Measurements from ENCODE around the gene SRGAP1. TPM values are rescaled to one million over a fixed set of nuclear protein-coding genes. Genes with fewer than 3 reads are reported as not detected.

SRGAP1 gene
- total RNA-seq, 1 experiment from 2014 or later = 26.8 TPM

DNA sequence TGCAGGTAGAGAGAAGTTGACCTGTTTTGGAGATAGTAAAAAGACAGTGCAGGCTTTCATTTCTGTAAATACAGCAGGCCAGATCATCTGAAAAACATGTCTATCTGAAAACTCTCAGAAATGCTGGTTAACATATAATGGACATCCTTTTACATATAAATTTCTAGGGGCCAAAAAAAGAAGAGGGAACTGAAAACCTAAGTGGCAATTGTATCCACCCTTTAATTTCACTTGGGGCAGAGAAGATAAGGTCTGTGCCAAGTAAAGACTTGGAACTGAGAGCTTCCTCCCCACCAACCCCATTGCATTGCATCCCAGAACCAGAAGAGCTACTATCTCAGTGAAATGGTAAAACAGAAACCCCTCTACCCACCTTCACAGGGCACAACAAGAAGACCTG, 141.0 kb downstream of the SRGAP1 start:
- Histone ChIP-seq H3K4me3 (ENCODE audit: low read depth in 2 of 2, low read length in 2 of 2) (no peak overlapping the region), H3K36me3 (ENCODE audit: control insufficient read depth, insufficient read depth, low read length) (no peaks in the 10 kb centered on the region), H3K27ac (ENCODE audit: low read length) (no peak overlapping the region), H3K9me3 (ENCODE audit: control insufficient read depth, insufficient read depth, low read depth, low read length) (no peaks in the 10 kb centered on the region), H3K4me1 (ENCODE audit: control insufficient read depth, insufficient read depth, low read length) (peaks cover 17% of the 10 kb centered on the region), H3K27me3 (ENCODE audit: control insufficient read depth, insufficient read depth, low read length) (no peaks in the 10 kb centered on the region)
- in situ Hi-C loops (cut with HindIII; ENCODE audit: low pct_unique_long_range_greater_than_20kb, low sequenced_read_pairs) (no loop called here), intact Hi-C loops (cut with micrococcal nuclease; ENCODE audit: unreplicated experiment) (no loop called here)
- BruUV-seq (replicated peaks) = no TSS peak
- POLR2A ChIA-PET = no interaction called here
- ATAC-seq (no peak), DNase-seq (ENCODE audit: low read depth, low spot score) (no peak)
- CTCF ChIA-PET = no interaction called here
- TF ChIP-seq TCF7L2 (IDR thresholded peaks at IDR 0.05; ENCODE audit: low read depth, low read length) (no peak), POLR2AphosphoS5 (IDR thresholded peaks at IDR 0.05; ENCODE audit: low read depth, low read length) (no peak), SIN3A (IDR thresholded peaks at IDR 0.05; ENCODE audit: borderline replicate concordance, insufficient read depth, low read depth, low read length) (no peak)
- TF ChIP-seq, protein P1, sequence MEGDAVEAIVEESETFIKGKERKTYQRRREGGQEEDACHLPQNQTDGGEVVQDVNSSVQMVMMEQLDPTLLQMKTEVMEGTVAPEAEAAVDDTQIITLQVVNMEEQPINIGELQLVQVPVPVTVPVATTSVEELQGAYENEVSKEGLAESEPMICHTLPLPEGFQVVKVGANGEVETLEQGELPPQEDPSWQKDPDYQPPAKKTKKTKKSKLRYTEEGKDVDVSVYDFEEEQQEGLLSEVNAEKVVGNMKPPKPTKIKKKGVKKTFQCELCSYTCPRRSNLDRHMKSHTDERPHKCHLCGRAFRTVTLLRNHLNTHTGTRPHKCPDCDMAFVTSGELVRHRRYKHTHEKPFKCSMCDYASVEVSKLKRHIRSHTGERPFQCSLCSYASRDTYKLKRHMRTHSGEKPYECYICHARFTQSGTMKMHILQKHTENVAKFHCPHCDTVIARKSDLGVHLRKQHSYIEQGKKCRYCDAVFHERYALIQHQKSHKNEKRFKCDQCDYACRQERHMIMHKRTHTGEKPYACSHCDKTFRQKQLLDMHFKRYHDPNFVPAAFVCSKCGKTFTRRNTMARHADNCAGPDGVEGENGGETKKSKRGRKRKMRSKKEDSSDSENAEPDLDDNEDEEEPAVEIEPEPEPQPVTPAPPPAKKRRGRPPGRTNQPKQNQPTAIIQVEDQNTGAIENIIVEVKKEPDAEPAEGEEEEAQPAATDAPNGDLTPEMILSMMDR (IDR thresholded peaks at IDR 0.05) = no peak
- TF ChIP-seq, protein P2, sequence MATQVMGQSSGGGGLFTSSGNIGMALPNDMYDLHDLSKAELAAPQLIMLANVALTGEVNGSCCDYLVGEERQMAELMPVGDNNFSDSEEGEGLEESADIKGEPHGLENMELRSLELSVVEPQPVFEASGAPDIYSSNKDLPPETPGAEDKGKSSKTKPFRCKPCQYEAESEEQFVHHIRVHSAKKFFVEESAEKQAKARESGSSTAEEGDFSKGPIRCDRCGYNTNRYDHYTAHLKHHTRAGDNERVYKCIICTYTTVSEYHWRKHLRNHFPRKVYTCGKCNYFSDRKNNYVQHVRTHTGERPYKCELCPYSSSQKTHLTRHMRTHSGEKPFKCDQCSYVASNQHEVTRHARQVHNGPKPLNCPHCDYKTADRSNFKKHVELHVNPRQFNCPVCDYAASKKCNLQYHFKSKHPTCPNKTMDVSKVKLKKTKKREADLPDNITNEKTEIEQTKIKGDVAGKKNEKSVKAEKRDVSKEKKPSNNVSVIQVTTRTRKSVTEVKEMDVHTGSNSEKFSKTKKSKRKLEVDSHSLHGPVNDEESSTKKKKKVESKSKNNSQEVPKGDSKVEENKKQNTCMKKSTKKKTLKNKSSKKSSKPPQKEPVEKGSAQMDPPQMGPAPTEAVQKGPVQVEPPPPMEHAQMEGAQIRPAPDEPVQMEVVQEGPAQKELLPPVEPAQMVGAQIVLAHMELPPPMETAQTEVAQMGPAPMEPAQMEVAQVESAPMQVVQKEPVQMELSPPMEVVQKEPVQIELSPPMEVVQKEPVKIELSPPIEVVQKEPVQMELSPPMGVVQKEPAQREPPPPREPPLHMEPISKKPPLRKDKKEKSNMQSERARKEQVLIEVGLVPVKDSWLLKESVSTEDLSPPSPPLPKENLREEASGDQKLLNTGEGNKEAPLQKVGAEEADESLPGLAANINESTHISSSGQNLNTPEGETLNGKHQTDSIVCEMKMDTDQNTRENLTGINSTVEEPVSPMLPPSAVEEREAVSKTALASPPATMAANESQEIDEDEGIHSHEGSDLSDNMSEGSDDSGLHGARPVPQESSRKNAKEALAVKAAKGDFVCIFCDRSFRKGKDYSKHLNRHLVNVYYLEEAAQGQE (IDR thresholded peaks at IDR 0.05; ENCODE audit: insufficient read depth in 1 of 2, low read depth in 2 of 2, low read length in 1 of 2) = no peak

DNA sequence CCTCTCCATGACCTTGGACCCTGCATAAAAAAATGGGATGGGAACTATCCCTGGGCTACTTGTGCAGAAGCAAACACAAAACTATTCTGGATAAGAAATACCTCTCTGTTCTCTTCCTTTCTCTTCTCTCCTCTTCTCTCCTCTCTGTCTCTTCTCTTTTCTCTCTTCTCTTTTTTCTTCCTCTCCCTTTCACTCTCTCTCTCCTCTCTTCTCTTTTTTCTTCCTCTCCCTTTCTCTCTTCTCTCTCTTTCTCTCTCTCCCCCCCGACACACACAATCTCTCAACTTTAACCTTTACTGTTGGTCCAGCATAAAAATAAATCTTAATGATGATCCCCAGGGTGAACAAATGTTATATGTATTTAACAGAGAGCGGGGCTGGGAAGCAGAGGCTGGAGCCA, 141.4 kb downstream of the SRGAP1 start:
- no peaks in the 10 kb centered on the region for H3K9me3 ChIP-seq (ENCODE audit: control insufficient read depth, insufficient read depth, low read depth, low read length)
- no peak for DNase-seq (ENCODE audit: low read depth, low spot score)
- H3K27ac ChIP-seq (ENCODE audit: low read length) = no peak overlapping the region
- in situ Hi-C loops (cut with HindIII; ENCODE audit: low pct_unique_long_range_greater_than_20kb, low sequenced_read_pairs) = no loop called here
- intact Hi-C loops (cut with micrococcal nuclease; ENCODE audit: unreplicated experiment) = no loop called here
- peaks cover 17% of the 10 kb centered on the region for H3K4me1 ChIP-seq (ENCODE audit: control insufficient read depth, insufficient read depth, low read length)
- CTCF ChIA-PET = no interaction called here
- POLR2A ChIA-PET = no interaction called here
- H3K27me3 ChIP-seq (ENCODE audit: control insufficient read depth, insufficient read depth, low read length) = no peaks in the 10 kb centered on the region
- ATAC-seq = no peak
- no peak overlapping the region for H3K4me3 ChIP-seq (ENCODE audit: low read depth in 2 of 2, low read length in 2 of 2)
- no TSS peak for BruUV-seq (replicated peaks)
- TF ChIP-seq POLR2AphosphoS5 (IDR thresholded peaks at IDR 0.05; ENCODE audit: low read depth, low read length) (no peak), TCF7L2 (IDR thresholded peaks at IDR 0.05; ENCODE audit: low read depth, low read length) (no peak), SIN3A (IDR thresholded peaks at IDR 0.05; ENCODE audit: borderline replicate concordance, insufficient read depth, low read depth, low read length) (no peak)
- TF ChIP-seq, protein P2 (IDR thresholded peaks at IDR 0.05; ENCODE audit: insufficient read depth in 1 of 2, low read depth in 2 of 2, low read length in 1 of 2) = no peak
- TF ChIP-seq, protein P1 (IDR thresholded peaks at IDR 0.05) = no peak
- 0 out of 2 replicates have a peak, but pooled peaks cover under 1% of the 10 kb centered on the region for H3K36me3 ChIP-seq (ENCODE audit: control insufficient read depth, insufficient read depth, low read length)
